Stimulated activated CD4-positive, alpha-beta T cell treated with anti-CD3 and anti-CD28 coated beads, Interleukin-12 subunit alpha, Interleukin-12 subunit beta, amount 100 ng/mL, for 24 hours (primary cell): Measurements from ENCODE around the gene KCNAB1.
"Not testable (repeated sequence)": the region's sequence is repeated elsewhere in the genome, so short reads cannot be mapped to it uniquely, and the experiment has no call there.

Experiments
- DNase-seq, 2 experiments: peaks; one replicate each; pipeline ENCODE4 v3.0.0-alpha.2; 2020; ENCODE audit warnings: low read depth in 2 of 2

The KCNAB1 gene

GRCh38 chr3:156120528-156121251 lies at the start of gene KCNAB1:
TSS of gene KCNAB1 (plus strand) at chr3:156120578.
- no peak for DNase-seq

- no peak for DNase-seq
Observed at GRCh38 chr3:156071031-156071430, 49.3 kb upstream of the KCNAB1 start.

GRCh38 chr3:156072950-156073657 lies 47.3 kb upstream of the KCNAB1 start:
- not testable (repeated sequence) for DNase-seq

GRCh38 chr3:156090126-156090525 lies 30.3 kb upstream of the KCNAB1 start:
- no peak for DNase-seq

- DNase-seq = no peak
Observed at GRCh38 chr3:156093964-156094363, 26.4 kb upstream of the KCNAB1 start.

- no peak for DNase-seq
Observed at GRCh38 chr3:156094391-156094790, 26.0 kb upstream of the KCNAB1 start.

GRCh38 chr3:156095652-156096051 lies 24.7 kb upstream of the KCNAB1 start:
- DNase-seq = not testable (repeated sequence)

- no peak for DNase-seq
Observed at GRCh38 chr3:156098437-156099035, 21.8 kb upstream of the KCNAB1 start.

GRCh38 chr3:156099348-156099747 lies 21.0 kb upstream of the KCNAB1 start:
- DNase-seq = not testable (repeated sequence)

GRCh38 chr3:156099984-156100383 lies 20.4 kb upstream of the KCNAB1 start:
- DNase-seq = not testable (repeated sequence)

- no peak for DNase-seq
Observed at GRCh38 chr3:156102267-156102931, 18.0 kb upstream of the KCNAB1 start.

- DNase-seq = no peak
Observed at GRCh38 chr3:156106721-156107373, 13.5 kb upstream of the KCNAB1 start.

- DNase-seq = no peak
Observed at GRCh38 chr3:156107504-156107903, 12.9 kb upstream of the KCNAB1 start.

- DNase-seq = no peak
Observed at GRCh38 chr3:156108616-156109015, 11.8 kb upstream of the KCNAB1 start.

- no peak for DNase-seq
Observed at GRCh38 chr3:156109989-156110388, 10.4 kb upstream of the KCNAB1 start.

GRCh38 chr3:156126467-156126866 lies 6.1 kb downstream of the KCNAB1 start:
- no peak for DNase-seq

- DNase-seq = no peak
Observed at GRCh38 chr3:156131241-156131640, 10.9 kb downstream of the KCNAB1 start.

GRCh38 chr3:156131799-156132198 lies 11.4 kb downstream of the KCNAB1 start:
- DNase-seq = no peak

- no peak for DNase-seq
Observed at GRCh38 chr3:156132313-156132712, 11.9 kb downstream of the KCNAB1 start.

GRCh38 chr3:156133076-156133475 lies 12.7 kb downstream of the KCNAB1 start:
- no peak for DNase-seq

GRCh38 chr3:156135921-156136638 lies 15.7 kb downstream of the KCNAB1 start:
- no peak for DNase-seq
